GM12891 (cell line): ENCODE data around the gene KPNA4.

Source experiments
- POLR2A ChIP-seq: IDR thresholded peaks from 2 replicates; pipeline ENCODE4 v1.6.1; 2011; ENCODE audit warnings: low read depth, low read length, control low read depth
- POLR2AphosphoS5 ChIP-seq: IDR thresholded peaks from 2 replicates; pipeline ENCODE4 v1.6.1; 2011; ENCODE audit warnings: low read depth, low read length, control low read depth
- TAF1 ChIP-seq: IDR thresholded peaks from 2 replicates; pipeline ENCODE4 v1.6.1; 2011; ENCODE audit warnings: low read depth, low read length, control low read depth

- TF ChIP-seq POLR2A (no peak), POLR2AphosphoS5 (no peak), TAF1 (no peak)
These were observed 36.9 kb upstream of the KPNA4 start for GRCh38 chr3:160602259-160602658.
